D721Med (cell line): ENCODE measurements around the gene RAB8A.

Source experiments
- DNase-seq: peaks from one replicate; pipeline ENCODE4 v3.0.0; 2011; ENCODE audit warnings: low spot score; ENCODE audit not compliant: insufficient read length
- FAIRE-seq: peaks from 2 replicates; lab custom pipeline; 2011; peaks lifted over from hg19 to GRCh38; lab: Jason Lieb, UNC
- CTCF ChIP-seq: IDR thresholded peaks from 2 replicates; pipeline ENCODE4 v1.5.1; 2012; ENCODE audit warnings: mild to moderate bottlenecking, control low read depth; ENCODE audit not compliant: insufficient read depth; ENCODE audit errors: missing control alignments

RAB8A gene

GRCh38 chr19:16125737-16126495 lies 14.2 kb downstream of the RAB8A start:
- DNase-seq: no peak
- TF ChIP-seq CTCF: no peak
- FAIRE-seq: no peak

GRCh38 chr19:16127080-16127479 lies 15.4 kb downstream of the RAB8A start:
- no peak for TF ChIP-seq CTCF
- no peak for FAIRE-seq

GRCh38 chr19:16127776-16128371 lies 16.2 kb downstream of the RAB8A start:
- no peak for TF ChIP-seq CTCF
- DNase-seq (no peak), FAIRE-seq (no peak)

More at GRCh38 chr19:16127080-16127479, 15.4 kb downstream of the RAB8A start:
- DNase-seq: no peak

GRCh38 chr19:16131648-16132047 lies 20.0 kb downstream of the RAB8A start:
- FAIRE-seq: no peak
- TF ChIP-seq CTCF: no peak

GRCh38 chr19:16133818-16134217 lies 22.1 kb downstream of the RAB8A start:
- FAIRE-seq (no peak), DNase-seq (no peak)
- TF ChIP-seq CTCF: no peak

More at GRCh38 chr19:16131648-16132047, 20.0 kb downstream of the RAB8A start:
- DNase-seq: no peak

- no peak for TF ChIP-seq CTCF
- FAIRE-seq: no peak
- DNase-seq: no peak
Measured at GRCh38 chr19:16134510-16134909, 22.8 kb downstream of the RAB8A start.
